ENCODE results near the gene ACVR1B.

ACVR1B gene

DNA sequence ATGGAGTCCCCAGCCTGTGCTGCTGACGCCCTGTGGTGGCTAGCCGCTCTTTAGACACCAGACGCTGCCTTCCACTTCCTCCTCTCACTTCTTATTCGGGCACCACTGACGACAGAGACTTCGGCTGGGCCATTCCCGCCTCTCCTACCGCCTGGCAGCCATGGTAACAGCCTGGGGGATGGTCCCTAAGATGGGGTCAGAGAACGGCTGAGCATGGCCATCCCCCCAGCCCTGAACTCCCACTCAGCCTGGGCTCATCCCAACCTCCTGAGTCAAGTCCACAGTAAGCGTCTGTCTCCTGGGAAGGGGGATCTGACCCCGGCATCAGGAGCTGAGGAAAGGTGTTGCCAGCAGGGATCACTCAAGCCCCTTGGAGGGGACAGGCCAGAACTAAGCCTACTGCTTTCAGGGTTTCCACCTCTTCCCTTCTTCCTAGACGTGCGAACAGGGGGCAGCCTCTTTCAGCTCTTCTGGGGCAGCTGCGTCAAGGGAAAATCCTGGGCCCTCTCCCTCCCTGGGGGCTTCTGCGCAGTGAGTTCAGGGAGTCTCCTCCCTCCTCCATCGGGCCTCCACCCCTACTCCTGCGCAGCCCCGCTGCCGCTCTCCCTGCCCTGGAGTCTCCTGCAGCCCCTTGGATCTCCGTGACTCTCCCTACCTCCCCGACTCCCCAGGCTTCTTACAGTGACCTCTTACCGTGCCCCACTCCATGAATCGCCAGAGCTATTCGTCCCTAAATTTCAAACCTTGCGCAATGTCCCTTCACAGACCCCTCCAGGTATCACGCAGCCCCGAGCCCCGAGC lies 54.6 kb downstream of the ACVR1B start:
- DNase-seq, result no peak

DNA sequence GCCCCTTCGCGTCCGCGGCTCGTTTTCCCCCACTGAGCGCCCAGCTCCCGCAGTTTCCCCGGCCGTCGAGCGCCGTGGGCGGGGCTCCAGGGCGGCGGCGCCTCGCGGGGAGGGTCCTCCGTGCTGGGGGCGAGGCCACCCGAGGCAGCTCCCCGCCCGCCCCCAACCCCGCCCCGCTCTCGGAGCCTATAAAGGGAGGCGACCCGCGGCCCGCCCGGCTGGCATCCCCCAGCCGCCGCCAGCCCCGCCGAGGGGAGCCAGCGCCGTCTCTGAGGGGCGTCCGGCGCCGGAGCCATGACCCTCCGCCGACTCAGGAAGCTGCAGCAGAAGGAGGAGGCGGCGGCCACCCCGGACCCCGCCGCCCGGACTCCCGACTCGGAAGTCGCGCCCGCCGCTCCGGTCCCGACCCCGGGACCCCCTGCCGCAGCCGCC lies 55.2 kb downstream of the ACVR1B start, which contains the start of gene TAMALIN:
Gene TAMALIN (plus strand): TSS at position 221 of the 432 bp plus-strand sequence. CDS start 74 bp downstream, at position 295.
- DNase-seq, result peak; percentile 82

DNA sequence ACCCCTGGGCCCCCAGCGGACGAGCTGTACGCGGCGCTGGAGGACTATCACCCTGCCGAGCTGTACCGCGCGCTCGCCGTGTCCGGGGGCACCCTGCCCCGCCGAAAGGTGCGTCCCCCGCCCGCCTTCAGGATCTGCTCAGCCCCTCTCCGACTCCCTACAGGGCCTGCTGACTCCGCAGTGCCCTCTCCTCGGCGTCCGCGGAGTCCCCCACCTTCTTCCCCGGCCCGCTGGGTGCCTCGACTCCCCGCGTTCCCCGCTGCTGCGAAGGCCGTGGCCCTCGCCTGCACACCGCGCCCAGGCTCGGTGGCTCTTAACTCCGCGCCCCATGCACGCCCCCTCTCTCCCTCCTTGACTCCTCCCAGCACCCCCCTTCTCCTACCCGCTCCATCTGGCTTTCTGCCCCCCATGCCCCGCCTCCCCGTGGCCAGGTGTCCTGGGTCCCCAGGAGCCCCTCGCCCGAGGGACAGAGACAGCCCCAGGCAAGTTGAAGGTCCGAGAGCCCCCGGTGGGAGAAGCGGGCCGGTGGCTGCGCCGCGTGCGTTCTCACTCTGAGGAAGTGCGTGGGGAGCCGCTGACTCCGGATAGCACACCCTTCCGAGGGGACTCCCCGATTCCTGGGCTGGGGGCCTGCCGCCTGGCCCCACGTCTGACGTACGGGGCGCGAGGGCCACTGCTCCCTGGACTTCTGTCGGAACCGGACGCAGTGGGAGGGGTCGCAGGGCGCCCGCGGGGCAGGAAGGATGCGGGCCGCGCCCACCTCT lies 55.8 kb downstream of the ACVR1B start:
- peak; percentile 56 for DNase-seq

DNA sequence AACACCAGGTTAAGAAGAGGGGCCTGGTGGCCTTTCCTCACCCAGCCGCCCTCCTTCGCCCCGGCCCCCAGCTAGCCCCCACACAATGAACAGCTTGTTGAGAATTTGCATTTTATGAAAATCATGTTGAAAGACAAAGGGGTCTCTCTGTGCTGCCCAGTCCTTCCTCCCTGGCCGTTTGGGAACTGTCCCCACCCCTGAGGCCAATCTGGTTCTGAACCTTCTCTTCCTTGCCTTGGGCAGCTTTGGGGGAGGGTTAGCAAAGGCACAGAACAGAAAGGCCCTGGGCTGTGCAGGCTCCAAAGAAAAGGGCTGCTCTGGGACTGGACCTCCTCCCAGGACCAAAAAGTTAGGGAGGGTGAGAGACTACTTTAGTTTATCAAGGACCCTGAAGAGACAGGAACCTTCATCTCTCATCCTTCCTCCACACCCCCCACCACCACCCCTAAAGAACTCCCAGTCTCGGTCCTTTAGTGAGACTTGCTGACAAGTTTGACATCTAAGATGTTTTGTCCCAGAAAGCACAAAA lies 56.5 kb downstream of the ACVR1B start:
- DNase-seq, result no peak

DNA sequence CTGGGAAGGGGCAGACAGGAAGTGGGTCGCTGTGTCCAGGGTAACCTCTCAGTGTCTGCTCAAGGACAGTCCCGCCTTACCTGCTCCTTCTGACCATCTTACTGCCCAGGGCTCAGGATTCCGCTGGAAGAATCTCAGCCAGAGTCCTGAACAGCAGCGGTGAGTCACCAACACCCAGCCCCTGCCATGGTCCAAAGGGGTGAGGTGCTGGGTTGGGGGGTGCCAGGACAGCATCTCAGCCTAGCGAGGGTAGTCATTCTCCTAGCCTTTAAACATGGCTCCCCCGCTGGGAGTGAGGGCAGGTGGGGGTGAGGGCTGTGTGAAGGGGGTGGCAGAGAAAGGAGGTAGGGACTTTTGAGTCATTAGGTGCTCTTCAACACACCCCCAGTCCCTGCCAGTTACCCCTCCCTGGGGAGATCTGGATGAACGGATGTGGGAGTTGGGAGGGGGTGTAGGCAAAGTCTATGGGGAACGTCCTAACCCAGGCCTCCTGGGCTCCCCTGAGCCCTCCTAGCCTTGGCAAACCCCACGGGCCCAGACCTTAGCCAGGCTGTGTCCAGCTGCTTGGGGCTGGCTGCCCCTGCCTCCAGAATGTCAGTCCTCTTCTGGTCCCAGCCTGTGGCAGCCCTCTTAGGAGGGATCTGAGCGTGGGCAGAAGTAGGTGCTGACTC lies 57.7 kb downstream of the ACVR1B start:
- DNase-seq, result no peak

DNA sequence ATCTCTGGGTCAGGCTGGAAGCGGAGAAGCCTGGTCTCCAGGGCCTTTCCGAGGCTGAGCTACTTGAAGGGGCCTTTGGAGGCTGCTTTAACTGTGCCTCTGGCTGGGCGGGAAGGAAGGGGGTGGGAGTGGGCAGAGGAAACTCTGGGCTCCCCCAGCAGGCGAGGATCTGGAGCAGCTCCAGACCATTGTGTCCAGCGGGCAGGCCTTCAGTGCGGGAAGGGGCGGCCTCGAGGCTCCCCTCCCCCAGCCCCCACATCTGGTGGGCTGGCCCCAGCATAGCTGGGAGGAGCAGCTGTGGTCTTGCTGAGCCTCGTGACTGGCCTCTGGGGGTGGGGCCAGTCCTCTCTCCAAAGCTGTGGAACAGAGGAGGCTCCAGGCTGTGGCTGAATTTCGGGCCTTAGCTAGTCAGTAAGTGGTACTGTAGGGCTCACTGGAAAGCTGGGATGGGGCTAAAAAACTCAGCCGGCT lies 58.7 kb downstream of the ACVR1B start:
- no peak for DNase-seq

DNA sequence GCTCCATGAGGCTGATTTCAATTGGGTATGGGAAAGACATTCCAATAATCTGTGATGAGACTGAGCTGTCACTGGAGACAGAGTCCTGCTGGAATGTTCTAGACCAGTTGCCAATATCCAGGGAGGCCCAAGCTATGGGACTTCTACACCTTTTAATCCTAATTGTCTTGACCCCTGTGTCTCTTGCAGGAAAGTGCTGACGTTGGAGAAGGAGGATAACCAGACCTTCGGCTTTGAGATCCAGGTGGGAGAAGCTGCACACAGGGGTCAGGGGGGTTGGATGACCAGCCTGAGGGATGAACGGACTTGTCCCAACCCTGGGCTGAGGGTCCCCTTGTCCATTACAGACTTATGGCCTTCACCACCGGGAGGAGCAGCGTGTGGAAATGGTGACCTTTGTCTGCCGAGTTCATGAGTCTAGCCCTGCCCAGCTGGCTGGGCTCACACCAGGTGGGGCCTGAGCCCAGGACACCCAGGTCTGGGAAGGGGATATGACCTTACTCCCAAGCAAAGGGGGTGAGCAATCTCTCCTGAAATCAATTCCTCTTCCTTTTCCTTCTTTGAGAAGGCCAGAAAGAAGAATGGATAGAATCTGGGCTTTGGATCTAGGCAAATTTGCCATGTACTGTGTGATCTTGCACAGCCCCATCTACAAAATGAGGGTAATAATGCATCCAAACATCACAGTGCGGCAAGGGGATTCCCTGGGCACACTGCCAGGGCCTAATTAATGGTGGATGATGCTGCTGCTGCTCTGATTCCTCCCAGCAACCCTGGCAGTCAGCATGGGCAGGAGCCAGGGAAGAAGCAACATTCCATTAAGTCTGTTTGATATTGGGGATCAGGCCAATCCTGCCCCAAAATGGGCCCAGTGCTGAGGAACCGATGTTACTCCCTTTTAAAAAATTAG lies 59.4 kb downstream of the ACVR1B start:
- no peak for DNase-seq

DNA sequence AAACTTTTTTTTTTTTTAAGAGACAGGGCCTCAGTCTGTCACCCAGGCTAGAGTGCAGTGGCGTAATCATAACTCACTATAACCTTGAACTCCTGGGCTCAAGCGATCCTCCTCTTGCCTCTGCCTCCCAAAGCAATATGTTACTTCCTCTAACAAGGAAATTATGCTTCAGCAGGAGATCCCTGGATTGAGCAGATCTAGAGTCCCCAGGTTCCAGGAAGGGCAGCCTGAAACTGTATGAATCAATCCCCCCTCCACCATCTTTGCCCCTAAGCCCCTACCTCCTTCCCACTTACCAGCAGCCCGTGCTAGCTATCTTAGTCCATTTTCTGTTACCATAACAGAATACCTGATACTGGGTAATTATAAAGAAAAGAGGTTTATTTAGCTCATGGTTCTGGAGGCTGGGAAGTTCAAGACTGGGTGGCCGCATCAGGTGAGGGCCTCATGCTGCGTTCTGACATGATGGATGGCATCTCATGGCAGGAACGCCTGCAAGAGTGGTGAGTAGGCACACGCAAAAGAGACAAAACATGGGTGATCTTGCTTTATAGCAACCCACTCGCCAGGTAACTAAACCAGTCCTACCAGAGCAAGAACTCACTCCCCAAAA lies 60.2 kb downstream of the ACVR1B start:
- no peak for DNase-seq

DNA sequence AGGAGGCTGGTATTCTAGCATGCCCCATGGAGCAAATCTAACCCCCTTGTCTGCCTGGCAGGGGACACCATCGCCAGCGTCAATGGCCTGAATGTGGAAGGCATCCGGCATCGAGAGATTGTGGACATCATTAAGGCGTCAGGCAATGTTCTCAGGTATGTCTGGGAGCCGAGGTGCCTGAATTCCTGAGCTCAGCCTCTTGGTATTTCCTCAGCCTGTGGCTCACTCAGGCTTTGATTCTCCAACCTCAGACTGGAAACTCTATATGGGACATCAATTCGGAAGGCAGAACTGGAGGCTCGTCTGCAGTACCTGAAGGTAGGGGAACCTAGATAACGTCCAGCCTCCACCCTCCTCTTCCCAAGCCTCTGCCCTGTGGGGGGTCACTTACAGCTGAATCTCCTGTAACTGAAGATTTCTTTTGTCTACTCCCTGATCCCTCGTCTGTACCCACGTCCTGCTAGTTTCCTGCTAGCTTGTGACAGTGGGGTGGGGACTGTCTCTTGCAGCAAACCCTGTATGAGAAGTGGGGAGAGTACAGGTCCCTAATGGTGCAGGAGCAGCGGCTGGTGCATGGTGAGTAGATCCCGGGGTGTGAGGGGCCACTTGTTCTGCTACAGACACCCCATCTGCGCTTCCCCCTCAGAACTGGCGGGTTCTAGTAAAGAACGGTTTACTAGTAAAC lies 62.3 kb downstream of the ACVR1B start:
- no peak for DNase-seq

DNA sequence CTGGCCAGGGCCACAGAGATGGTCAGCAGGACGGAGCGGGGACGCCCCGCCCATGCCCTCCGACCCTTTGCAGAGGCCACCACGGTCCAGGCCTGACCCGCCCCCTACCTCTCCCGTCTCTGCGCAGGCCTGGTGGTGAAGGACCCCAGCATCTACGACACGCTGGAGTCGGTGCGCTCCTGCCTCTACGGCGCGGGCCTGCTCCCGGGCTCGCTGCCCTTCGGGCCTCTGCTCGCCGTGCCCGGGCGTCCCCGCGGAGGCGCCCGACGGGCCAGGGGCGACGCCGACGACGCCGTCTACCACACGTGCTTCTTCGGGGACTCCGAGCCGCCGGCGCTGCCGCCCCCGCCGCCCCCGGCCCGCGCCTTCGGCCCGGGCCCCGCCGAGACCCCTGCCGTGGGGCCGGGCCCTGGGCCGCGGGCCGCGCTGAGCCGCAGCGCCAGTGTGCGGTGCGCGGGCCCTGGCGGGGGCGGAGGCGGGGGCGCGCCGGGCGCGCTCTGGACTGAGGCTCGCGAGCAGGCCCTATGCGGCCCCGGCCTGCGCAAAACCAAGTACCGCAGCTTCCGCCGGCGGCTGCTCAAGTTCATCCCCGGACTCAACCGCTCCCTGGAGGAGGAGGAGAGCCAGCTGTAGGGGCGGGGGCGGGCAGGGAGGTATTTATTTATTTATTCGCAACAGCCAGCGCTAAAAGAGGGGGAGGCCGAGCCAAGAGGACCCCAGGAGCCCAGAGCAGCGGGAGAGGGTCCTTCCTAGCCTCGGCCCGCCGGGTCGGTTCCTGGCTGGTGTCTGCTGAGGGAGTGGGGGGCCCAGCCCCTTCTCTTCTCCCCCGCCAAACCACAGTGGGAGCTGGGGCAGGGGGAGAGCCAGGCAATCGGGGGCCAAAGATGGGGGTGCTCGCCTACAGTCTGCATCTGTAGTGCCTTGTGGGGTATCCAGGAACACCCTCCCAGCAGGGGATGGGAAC lies 63.4 kb downstream of the ACVR1B start:
- DNase-seq, result no peak

DNA sequence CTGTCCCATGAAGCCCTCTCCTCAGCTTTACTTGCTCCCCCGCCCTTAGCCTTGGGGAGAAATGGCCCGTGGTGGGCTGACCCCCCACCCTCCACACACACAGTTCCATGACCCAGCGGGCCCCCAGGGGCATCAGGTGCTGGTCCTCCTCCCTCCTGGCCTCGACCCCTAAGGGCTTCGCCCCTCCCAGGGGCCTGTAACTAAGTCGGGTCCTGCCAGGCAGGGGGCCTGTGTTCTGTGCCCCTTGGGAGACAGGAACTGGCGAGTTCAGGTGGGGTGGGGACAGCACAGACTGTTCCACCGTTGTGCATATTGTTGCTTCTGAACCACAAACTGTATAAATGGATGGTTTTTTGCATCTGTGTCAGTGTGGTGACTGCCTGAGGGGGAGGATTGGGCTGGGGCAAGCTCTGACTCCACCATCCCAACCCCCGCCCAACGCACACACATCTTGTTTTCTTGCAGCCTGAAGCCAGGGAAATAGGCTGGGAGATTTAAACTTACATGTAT lies 64.1 kb downstream of the ACVR1B start:
- DNase-seq, result no peak

DNA sequence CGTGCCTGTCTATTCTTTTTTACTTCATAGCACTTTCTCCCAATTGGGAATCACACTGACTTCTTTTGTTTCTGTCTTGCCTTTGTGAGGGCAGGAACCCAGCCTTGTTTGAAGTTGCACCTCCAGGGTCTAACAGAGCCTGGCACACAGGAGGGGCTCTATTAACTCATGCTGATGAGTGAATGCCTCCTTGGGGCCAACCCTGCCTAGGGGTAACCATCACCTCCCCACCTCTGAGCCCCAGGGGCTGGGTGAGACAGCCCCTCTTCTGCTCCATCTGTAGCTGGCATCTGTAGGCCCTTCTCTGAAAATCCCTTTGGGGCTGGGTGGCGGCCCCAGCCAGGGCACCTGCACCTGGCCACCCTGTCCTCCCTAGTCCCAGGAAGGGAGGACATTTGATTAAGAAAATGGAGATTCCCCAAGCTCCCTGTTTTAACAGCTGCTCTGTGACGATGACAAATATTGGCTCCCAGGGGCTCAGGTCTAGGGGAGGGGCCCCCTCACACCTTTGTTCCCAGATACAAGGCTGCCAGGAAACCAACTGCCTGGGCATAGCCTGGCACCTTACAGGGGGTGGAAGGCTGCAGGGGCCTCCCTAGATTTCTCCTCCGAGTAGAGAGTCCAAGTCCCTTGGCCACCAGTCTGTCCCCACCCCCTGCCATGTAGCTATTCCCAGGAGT lies 67.1 kb downstream of the ACVR1B start:
- no peak for DNase-seq

DNA sequence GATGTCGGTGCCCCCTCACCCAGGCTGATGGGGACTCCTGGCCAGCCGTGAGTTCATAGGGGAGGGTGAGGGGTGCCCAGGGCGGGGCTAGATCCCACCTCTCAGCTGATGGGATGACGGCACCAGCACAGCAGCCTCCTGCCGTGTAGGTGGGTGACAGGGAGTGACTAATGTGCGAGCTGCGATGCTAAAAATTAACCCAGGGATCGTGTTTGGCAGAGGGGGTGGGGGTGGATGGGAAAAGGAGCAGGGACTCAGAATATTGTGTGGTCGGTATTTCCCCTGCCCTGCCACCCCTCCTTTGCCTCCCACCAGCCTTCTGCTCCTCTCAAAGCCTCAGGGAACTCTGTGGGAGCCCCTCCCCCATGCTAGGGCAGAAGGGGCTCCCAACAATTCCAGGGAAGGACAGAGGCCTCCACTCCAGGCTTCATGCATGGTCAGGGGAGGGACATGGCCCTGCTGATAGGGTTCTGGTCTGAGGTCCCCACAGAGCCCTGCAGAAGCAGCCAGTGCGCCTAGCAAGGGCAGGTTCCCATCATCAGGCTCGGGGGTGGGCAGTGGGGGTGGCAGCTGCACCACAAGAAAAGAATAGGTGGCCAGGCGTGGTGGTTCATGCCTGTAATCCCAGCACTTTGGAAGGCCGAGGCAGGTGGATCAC lies 67.7 kb downstream of the ACVR1B start:
- no peak for DNase-seq

DNA sequence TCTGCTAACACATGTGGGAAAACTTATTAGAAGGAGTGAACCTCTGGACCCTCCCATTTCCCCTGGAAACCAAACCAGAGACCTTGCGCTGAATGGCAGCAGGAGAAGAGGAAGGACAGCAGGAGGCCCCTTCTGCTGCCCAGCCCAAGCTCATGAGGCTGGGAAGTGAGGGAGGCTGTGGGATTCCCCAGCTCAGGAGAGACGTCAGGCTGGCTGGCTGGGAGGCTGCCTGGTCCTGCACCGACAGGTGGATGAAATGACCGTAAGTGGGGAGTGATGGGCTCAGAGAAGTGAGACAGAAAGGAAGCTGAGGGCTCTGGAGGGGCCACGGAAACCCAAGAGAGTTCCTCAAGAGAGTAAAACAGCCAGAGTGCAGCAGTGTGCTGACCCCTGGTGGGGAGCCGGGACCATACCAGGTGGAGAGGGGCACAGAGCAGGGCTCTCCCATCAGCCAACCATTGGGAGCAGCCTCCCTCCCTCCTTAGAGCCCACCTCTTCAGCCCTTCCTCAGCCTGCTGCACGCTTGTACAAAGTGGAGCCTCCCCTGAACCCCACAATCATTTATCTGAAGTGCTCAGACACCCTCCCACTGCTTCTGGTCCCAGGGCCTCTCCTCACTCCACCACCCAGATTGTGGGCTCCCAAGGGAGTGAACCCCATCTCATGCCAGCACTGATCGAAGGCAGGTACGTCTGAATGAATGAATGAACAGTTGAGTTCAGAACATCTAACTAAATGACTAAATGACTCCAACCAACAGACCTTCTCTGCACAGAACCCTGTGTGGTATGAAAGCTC lies 69.2 kb downstream of the ACVR1B start:
- DNase-seq, result peak; percentile 59

DNA sequence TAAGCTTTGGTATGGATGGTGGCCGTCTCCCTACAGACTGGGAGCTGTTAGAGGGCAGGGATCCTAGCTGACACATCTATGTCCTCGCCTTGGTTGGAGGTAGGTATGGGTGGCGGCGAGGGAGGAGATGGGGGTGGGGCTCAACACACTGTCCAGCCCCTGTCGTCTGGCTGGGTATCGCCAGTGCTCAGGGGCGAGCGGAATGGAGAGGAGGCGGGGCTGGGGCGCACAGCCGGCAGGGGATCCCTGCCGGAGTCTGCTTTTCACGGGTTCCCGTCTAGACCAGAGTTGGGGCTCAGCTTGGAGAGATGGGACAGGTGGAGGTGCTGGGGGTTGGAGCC lies 71.3 kb downstream of the ACVR1B start:
- DNase-seq, result no peak

DNA sequence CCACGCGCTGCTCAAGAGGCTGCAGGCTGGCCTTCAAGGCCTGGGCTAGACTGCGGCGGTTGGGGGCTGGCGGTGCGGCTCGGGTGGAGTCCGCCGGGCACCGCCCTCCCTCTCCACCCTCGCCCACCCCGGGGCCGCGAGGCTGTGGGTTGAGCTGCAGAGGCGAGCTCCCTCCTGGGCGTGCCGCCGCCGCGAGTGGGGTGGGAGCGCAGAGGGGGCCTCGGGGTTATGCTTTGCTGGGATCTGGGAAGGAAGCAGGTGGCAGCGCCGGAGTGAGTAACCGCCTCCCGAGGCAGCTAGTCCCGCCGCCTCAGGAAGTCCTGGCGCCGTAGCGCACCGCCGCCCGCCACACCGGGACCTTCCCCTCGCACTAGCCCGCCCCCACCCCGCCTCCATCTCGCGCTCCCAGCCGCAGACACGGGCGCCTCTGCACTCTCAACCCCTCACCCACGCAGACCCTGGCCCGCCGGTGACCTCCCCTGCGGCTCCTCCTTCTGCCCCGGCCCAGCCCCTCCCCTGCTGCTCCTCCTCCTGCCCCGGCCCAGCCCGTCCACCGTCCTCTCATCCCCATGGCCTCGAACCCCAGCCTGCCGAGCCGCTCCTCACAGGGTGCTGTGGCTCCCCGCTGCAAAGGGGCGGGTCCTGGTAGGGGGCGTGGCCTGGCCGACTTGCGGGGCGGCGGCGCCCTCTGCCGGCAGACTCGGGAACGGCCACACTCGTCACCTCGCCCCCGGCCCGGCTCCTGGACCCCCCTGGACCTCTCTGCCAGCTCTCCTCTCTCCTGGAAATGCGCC lies 71.9 kb downstream of the ACVR1B start:
- peak; percentile 91 for DNase-seq
